HG02642 (cell line): Measurements from ENCODE around the gene CD200.
"Not testable (repeated sequence)": the region's sequence is repeated elsewhere in the genome, so short reads cannot be mapped to it uniquely, and the experiment has no call there.

Source experiments
- ATAC-seq: cut with Tn5 transposase; IDR thresholded peaks from one replicate; pipeline ENCODE4 v1.9.1; 2021; ENCODE audit warnings: mild to moderate bottlenecking; ENCODE audit not compliant: unreplicated experiment, poor library complexity

Gene CD200

GRCh38 chr3:112354642-112355306 is 21.8 kb downstream of the CD200 start:
- no peak for ATAC-seq

- ATAC-seq: no peak
Observed at GRCh38 chr3:112355307-112355687, 22.3 kb downstream of the CD200 start.

GRCh38 chr3:112357930-112358780 is 25.2 kb downstream of the CD200 start:
- no peak for ATAC-seq

GRCh38 chr3:112360561-112360960 is 27.6 kb downstream of the CD200 start:
- no peak for ATAC-seq

- ATAC-seq: no peak
Observed at GRCh38 chr3:112362221-112362620, 29.3 kb downstream of the CD200 start.

- peak; percentile 71 for ATAC-seq
Observed at GRCh38 chr3:112364291-112364690, 31.3 kb downstream of the CD200 start.

GRCh38 chr3:112365035-112365434 is 32.1 kb downstream of the CD200 start:
- ATAC-seq: no peak

- no peak for ATAC-seq
Observed at GRCh38 chr3:112365636-112366035, 32.7 kb downstream of the CD200 start.

GRCh38 chr3:112366522-112366921 is 33.6 kb downstream of the CD200 start:
- no peak for ATAC-seq

GRCh38 chr3:112371569-112371968 is 38.6 kb downstream of the CD200 start:
- no peak for ATAC-seq

- ATAC-seq: no peak
Observed at GRCh38 chr3:112372396-112372795, 39.4 kb downstream of the CD200 start.

GRCh38 chr3:112373476-112373875 is 40.5 kb downstream of the CD200 start:
- ATAC-seq: no peak

GRCh38 chr3:112373924-112374323 is 41.0 kb downstream of the CD200 start:
- ATAC-seq: no peak

- ATAC-seq: no peak
Observed at GRCh38 chr3:112374333-112374734, 41.4 kb downstream of the CD200 start.

- ATAC-seq: no peak
Observed at GRCh38 chr3:112375117-112375516, 42.2 kb downstream of the CD200 start.

GRCh38 chr3:112376241-112376911 is 43.4 kb downstream of the CD200 start:
- no peak for ATAC-seq

- ATAC-seq: no peak
Observed at GRCh38 chr3:112376992-112377391, 44.0 kb downstream of the CD200 start.

- ATAC-seq: no peak
Observed at GRCh38 chr3:112377568-112378071, 44.7 kb downstream of the CD200 start.

- ATAC-seq: not testable (repeated sequence)
Observed at GRCh38 chr3:112378347-112378746, 45.4 kb downstream of the CD200 start.

GRCh38 chr3:112379020-112379690 is 46.2 kb downstream of the CD200 start:
- ATAC-seq: no peak
